Measurements from ENCODE around the gene TRIM74.
"Not testable (repeated sequence)": the region's sequence is repeated elsewhere in the genome, so short reads cannot be mapped to it uniquely, and the experiment has no call there.

Gene TRIM74

DNA sequence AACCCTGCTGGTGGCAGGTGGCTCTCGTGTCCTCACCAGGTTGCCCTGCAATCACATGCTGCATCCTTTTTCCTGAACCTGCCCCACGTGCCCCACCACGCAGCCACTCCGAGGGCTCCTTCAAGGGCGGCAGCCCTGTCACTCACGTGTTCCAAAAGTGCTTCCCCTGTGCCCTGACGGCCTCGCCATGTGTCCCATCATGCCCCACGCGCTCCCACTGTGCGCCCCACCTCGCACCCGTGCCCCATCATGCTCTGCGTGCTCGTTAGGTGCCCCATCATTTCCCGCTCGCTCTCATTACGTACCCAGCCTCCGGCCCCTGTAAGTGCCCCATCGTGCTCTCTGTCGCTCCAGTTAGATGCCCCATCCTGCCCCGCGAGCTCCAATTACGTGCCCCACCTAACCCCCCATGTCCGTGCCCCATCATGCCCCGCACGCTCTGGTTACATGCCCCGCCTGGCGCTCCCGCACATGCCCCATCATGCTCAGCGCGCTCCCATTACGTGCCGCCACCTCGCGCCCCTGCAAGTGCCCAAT is at the start of gene TRIM74:
Gene TRIM74 (minus strand): TSS at position 487 of the 537 bp plus-strand sequence. CDS start 3,309 bp downstream, outside the sequence.
- CTCF ChIA-PET = not testable (repeated sequence)

DNA sequence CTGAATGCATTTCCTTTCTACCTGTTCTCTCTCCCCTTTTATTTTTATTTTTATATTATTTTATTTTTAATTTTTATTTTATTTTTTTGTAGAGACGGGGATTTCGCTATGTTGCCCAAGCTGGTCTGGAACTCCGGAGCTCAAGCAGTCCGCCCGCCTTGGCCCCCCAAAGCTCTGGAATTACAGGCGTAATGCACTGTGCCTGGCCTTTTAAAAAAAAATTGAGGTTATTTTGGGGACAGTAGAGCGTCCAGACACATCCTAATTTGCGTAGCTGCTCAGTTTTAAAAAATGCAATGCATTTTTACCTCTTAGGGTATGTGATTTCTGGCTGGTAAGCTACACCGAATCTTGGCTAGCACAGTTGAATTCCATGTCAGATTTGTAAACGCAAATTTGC is 37.2 kb upstream of the TRIM74 start:
- POLR2A ChIA-PET; H3K27ac ChIP-seq (ENCODE audit: extremely low read depth, low read depth, low read length); CTCF ChIA-PET; H3K9me3 ChIP-seq (ENCODE audit: control insufficient read depth, insufficient read depth, low read depth, low read length); H3K4me1 ChIP-seq (ENCODE audit: control insufficient read depth, insufficient read depth, low read length); H3K36me3 ChIP-seq (ENCODE audit: control insufficient read depth in 2 of 2, insufficient read depth in 1 of 2, low read length in 2 of 2): not testable (repeated sequence)
- H3K4me3 ChIP-seq (ENCODE audit: low read depth, low read length) = peak overlapping the region; percentile 25

More for the DNA sequence above, at the start of gene TRIM74:
- H3K4me3 ChIP-seq (ENCODE audit: low read depth, low read length); H3K36me3 ChIP-seq (ENCODE audit: control insufficient read depth in 2 of 2, insufficient read depth in 1 of 2, low read length in 2 of 2); H3K4me1 ChIP-seq (ENCODE audit: control insufficient read depth, insufficient read depth, low read length); H3K9me3 ChIP-seq (ENCODE audit: control insufficient read depth, insufficient read depth, low read depth, low read length); H3K27ac ChIP-seq (ENCODE audit: extremely low read depth, low read depth, low read length); POLR2A ChIA-PET: not testable (repeated sequence)

DNA sequence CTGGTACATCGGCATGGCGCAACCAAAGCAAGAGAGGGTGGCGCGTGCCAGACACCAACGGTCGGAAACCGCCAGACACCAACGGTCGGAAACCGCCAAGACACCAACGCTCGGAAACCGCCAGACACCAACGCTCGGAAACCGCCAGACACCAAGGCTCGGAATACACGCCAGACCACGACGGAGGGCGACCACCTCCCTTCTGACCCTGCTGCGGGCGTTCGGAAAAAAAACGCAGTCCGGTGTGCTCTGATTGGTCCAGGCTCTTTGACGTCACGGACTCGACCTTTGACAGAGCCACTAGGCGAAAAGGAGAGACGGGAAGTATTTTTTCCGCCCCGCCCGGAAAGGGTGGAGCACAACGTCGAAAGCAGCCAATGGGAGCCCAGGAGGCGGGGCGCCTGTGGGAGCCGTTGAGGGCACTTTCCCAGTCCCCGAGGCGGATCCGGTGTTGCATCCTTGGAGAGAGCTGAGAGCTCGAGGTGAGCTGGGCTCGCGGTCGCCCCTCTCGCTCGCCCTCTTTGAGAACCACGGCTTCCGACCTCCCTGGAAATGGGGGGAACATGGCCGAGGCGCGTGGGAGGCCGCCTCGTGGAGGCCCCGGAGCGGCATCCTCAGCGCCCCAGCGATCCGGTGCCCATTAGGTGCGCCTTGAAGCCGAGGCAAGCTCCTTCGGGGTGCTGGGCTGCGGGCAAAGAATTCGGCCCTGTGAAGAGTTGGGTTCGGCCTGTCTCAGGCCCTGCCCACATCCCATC is 36.6 kb upstream of the TRIM74 start:
- H3K4me1 ChIP-seq (ENCODE audit: control insufficient read depth, insufficient read depth, low read length); H3K9me3 ChIP-seq (ENCODE audit: control insufficient read depth, insufficient read depth, low read depth, low read length); CTCF ChIA-PET; POLR2A ChIA-PET; H3K36me3 ChIP-seq (ENCODE audit: control insufficient read depth in 2 of 2, insufficient read depth in 1 of 2, low read length in 2 of 2): not testable (repeated sequence)
- H3K4me3 ChIP-seq (ENCODE audit: low read depth, low read length) = peak overlapping the region; percentile 66
- H3K27ac ChIP-seq (ENCODE audit: extremely low read depth, low read depth, low read length) = peak overlapping the region; percentile 84
- peak; percentile 33; the same call in 1 of the 2 replicates for TF ChIP-seq ZNF677 (tag by site-specific recombination; IDR thresholded peaks at IDR 0.05)
- TF ChIP-seq, protein P1, sequence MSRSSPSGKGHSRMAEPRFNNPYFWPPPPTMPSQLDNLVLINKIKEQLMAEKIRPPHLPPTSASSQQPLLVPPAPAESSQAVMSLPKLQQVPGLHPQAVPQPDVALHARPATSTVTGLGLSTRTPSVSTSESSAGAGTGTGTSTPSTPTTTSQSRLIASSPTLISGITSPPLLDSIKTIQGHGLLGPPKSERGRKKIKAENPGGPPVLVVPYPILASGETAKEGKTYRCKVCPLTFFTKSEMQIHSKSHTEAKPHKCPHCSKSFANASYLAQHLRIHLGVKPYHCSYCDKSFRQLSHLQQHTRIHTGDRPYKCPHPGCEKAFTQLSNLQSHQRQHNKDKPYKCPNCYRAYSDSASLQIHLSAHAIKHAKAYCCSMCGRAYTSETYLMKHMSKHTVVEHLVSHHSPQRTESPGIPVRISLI (tag by site-specific recombination; IDR thresholded peaks at IDR 0.05) = peak; percentile 100
- TF ChIP-seq KLF8 (tag by site-specific recombination; IDR thresholded peaks at IDR 0.05) = peak; percentile 72
- peak; percentile 27; the same call in 1 of the 2 replicates for TF ChIP-seq ZNF76 (tag by site-specific recombination; IDR thresholded peaks at IDR 0.05; ENCODE audit: borderline replicate concordance, low read depth)
- peak; percentile 71; the same call in 1 of the 2 replicates for TF ChIP-seq ZEB2 (tag by site-specific recombination; IDR thresholded peaks at IDR 0.05)
- 0 out of 2 replicates have a peak, but pooled peaks have one; percentile 4 for TF ChIP-seq ZNF2 (tag by site-specific recombination; IDR thresholded peaks at IDR 0.05)
- peak; percentile 73 for TF ChIP-seq ZSCAN16 (tag by site-specific recombination; IDR thresholded peaks at IDR 0.05)
- TF ChIP-seq ZFP37 (tag by site-specific recombination; IDR thresholded peaks at IDR 0.05) = peak; percentile 47; the same call in 1 of the 2 replicates
- TF ChIP-seq, protein P2, sequence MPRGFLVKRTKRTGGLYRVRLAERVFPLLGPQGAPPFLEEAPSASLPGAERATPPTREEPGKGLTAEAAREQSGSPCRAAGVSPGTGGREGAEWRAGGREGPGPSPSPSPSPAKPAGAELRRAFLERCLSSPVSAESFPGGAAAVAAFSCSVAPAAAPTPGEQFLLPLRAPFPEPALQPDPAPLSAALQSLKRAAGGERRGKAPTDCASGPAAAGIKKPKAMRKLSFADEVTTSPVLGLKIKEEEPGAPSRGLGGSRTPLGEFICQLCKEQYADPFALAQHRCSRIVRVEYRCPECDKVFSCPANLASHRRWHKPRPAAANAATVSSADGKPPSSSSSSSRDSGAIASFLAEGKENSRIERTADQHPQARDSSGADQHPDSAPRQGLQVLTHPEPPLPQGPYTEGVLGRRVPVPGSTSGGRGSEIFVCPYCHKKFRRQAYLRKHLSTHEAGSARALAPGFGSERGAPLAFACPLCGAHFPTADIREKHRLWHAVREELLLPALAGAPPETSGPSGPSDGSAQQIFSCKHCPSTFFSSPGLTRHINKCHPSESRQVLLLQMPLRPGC (tag by site-specific recombination; IDR thresholded peaks at IDR 0.05) = 0 out of 2 replicates have a peak, but pooled peaks have one; percentile 18
- TF ChIP-seq ZNF391 (tag by site-specific recombination; IDR thresholded peaks at IDR 0.05; ENCODE audit: borderline replicate concordance, low read depth) = peak; percentile 24; the same call in 1 of the 2 replicates
- peak; percentile 38; the same call in 1 of the 2 replicates for TF ChIP-seq ZBTB20 (tag by site-specific recombination; IDR thresholded peaks at IDR 0.05)
- peak; percentile 93 for TF ChIP-seq ZNF629 (tag by site-specific recombination; IDR thresholded peaks at IDR 0.05)
- peak; percentile 89 for TF ChIP-seq ZBTB21 (tag by site-specific recombination; IDR thresholded peaks at IDR 0.05)
- 0 out of 2 replicates have a peak, but pooled peaks have one; percentile 14 for TF ChIP-seq GLIS1 (tag by site-specific recombination; IDR thresholded peaks at IDR 0.05)
- peak; percentile 43; the same call in 1 of the 2 replicates for TF ChIP-seq ZXDB (tag by site-specific recombination; IDR thresholded peaks at IDR 0.05)
- TF ChIP-seq ZBTB8A (tag by site-specific recombination; IDR thresholded peaks at IDR 0.05) = peak; percentile 81
- TF ChIP-seq KLF17 (tag by site-specific recombination; IDR thresholded peaks at IDR 0.05) = peak; percentile 55; the same call in 1 of the 2 replicates
- TF ChIP-seq SP2 (tag by site-specific recombination; IDR thresholded peaks at IDR 0.05) = peak; percentile 93
- TF ChIP-seq HIC1 (tag by site-specific recombination; IDR thresholded peaks at IDR 0.05) = peak; percentile 39; the same call in 1 of the 2 replicates
- TF ChIP-seq GLIS2 (tag by site-specific recombination; IDR thresholded peaks at IDR 0.05) = peak; percentile 21; the same call in 1 of the 2 replicates
- 0 out of 2 replicates have a peak, but pooled peaks have one; percentile 5 for TF ChIP-seq ZNF660 (tag by site-specific recombination; IDR thresholded peaks at IDR 0.05)
- TF ChIP-seq IKZF3 (tag by site-specific recombination; IDR thresholded peaks at IDR 0.05) = 0 out of 2 replicates have a peak, but pooled peaks have one; percentile 32
- TF ChIP-seq ZBTB26 (tag by site-specific recombination; optimal IDR thresholded peaks at IDR 0.05) = peak; percentile 50

All from HEK293 (cell line).